ENCODE data around the gene P2RX6.

P2RX6 gene

DNA sequence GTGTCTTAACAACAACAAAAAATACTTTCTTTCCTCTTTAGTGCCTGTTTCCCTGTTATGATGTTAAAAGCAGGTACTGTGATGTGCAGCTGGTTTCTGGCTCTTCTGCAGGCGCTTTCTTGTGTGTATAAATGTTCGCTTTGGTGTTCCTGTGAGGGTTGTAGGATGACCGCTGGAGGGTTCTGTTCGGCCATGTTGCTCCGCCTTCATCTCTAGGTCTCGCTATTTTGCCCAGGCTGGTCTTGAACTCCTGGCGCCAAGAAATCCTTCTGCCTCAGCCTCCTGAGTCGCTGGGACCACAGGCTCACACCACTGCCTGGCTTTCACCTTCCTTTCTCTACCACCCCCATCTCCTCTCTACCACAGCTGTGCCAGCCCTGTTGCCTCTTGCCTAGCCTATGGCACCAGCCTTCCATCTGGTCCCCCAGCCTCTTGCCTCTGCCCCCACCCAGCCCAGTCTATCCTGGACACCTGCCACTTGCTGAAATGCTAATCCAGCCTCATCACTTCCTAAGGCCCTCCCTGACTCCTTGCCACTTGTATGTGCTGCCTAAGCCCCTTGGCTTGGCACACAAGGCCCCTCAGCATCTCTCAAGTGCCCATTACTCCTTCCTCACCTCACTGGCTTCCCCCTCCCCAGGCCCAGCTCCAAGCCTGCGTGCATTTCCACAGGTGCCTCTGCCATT lies 36.3 kb downstream of the P2RX6 start:
- H3K4me3 ChIP-seq (ENCODE audit: low read depth, low read length), result no peak overlapping the region
- in situ Hi-C loops (cut with HindIII; ENCODE audit: low sequenced_read_pairs), result no loop called here
- TF ChIP-seq, protein P1, sequence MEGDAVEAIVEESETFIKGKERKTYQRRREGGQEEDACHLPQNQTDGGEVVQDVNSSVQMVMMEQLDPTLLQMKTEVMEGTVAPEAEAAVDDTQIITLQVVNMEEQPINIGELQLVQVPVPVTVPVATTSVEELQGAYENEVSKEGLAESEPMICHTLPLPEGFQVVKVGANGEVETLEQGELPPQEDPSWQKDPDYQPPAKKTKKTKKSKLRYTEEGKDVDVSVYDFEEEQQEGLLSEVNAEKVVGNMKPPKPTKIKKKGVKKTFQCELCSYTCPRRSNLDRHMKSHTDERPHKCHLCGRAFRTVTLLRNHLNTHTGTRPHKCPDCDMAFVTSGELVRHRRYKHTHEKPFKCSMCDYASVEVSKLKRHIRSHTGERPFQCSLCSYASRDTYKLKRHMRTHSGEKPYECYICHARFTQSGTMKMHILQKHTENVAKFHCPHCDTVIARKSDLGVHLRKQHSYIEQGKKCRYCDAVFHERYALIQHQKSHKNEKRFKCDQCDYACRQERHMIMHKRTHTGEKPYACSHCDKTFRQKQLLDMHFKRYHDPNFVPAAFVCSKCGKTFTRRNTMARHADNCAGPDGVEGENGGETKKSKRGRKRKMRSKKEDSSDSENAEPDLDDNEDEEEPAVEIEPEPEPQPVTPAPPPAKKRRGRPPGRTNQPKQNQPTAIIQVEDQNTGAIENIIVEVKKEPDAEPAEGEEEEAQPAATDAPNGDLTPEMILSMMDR (IDR thresholded peaks at IDR 0.05; ENCODE audit: low read depth, low read length), result no peak
- no peak for DNase-seq (ENCODE audit: low read depth, low spot score)

GRCh38 chr22:21051831-21052400 lies 37.0 kb downstream of the P2RX6 start:
- no peak overlapping the region for H3K4me3 ChIP-seq (ENCODE audit: low read depth, low read length)
- in situ Hi-C loops (cut with HindIII; ENCODE audit: low sequenced_read_pairs), result no loop called here
- TF ChIP-seq, protein P1 (IDR thresholded peaks at IDR 0.05; ENCODE audit: low read depth, low read length), result no peak
- DNase-seq (ENCODE audit: low read depth, low spot score), result no peak

- DNase-seq (ENCODE audit: low read depth, low spot score), result no peak
- TF ChIP-seq, protein P1 (IDR thresholded peaks at IDR 0.05; ENCODE audit: low read depth, low read length), result no peak
- H3K4me3 ChIP-seq (ENCODE audit: low read depth, low read length), result no peak overlapping the region
- in situ Hi-C loops (cut with HindIII; ENCODE audit: low sequenced_read_pairs), result no loop called here
Measured at GRCh38 chr22:21052715-21053459, 37.9 kb downstream of the P2RX6 start.

DNA sequence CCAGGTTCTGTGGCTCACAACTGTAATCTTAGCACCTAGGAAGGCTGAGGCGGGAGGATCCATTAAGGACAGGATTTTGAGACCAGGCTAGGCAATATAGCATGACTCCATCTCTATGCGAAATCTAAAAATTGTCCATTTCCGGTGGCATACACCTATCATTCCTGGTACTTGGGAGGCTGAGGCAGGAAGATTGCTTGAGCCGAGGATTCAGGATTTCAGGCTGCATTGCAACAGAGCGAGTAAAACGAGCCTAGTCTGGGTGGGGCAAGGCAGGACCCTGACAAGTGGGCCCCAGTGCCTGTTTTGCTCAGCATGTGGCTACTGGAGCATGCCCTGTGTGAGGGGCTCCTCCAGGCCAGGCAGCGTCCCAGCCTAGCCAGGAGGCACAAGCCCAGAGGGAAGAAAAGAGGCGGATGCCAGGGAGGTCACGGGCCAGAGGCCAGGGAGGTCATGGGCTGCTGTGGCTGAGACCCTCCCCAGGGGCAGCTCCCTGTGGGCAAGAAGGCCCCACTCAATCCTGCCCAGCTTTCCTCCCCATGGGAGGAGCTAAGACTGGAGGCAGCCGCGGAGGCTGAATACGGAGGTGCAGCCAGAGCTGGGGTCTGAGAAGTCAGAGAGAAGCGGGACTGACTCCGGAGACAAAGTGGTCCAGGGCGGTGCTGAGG lies 39.2 kb downstream of the P2RX6 start:
- in situ Hi-C loops (cut with HindIII; ENCODE audit: low sequenced_read_pairs), result no loop called here
- no peak for DNase-seq (ENCODE audit: low read depth, low spot score)
- H3K4me3 ChIP-seq (ENCODE audit: low read depth, low read length), result no peak overlapping the region
- TF ChIP-seq, protein P1 (IDR thresholded peaks at IDR 0.05; ENCODE audit: low read depth, low read length), result no peak

DNA sequence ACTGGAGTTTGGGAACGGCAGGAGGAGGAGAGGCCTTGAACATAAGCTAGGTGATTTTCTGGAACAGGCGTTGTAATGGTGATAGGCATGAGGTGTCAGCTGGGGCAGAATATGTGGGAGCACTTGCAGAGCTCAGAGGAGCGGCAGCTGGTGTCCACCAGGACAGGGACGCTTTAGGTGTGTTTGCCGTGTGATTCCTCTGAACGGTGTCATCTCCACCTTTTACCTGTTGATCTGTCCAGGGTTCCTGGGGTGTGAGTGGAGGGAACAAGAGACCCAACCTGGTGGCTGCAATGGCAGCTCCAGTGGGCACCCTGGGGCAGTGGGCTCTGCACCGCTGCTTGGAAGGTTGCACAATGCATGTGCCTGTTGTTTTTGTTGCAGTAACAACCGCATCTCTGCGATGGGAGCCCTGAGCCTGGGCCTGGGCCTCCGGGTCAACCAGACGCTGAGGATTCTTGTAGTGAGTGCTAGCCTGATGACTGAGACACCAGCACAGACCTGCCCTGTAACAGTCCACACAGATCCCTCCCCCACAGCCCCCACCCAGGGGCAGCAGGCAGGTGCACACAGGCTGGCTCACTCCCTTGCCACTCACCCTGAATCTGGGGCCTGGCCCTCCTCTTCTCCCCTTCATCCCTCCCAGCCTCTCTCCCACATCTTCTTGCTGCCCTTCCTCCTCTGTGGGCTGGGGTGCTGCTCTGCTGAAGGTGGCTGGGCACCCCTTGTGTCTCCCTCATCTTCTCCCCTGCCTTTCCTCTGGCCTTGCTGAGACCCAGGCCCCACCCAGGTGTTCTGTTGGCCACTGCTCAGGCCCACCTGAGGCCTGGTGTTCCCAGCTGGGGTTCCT lies 40.0 kb downstream of the P2RX6 start:
- in situ Hi-C loops (cut with HindIII; ENCODE audit: low sequenced_read_pairs), result no loop called here
- no peak for DNase-seq (ENCODE audit: low read depth, low spot score)
- TF ChIP-seq, protein P1 (IDR thresholded peaks at IDR 0.05; ENCODE audit: low read depth, low read length), result no peak
- H3K4me3 ChIP-seq (ENCODE audit: low read depth, low read length), result no peak overlapping the region

DNA sequence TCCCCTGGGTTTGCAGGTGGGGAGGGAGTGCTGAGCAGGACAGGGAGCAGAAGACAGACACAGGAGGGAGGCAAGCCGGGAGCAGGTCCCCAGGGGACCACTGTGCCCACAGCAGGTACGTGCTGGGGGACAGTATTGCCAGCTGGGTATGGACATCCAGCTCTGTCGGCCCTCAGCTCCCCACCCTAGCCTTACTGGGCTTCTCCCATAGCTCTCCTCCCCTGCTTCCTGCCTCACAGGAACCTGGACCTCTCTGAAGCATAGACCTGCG lies 40.5 kb downstream of the P2RX6 start:
- in situ Hi-C loops (cut with HindIII; ENCODE audit: low sequenced_read_pairs), result no loop called here
- H3K4me3 ChIP-seq (ENCODE audit: low read depth, low read length), result no peak overlapping the region
- no peak for DNase-seq (ENCODE audit: low read depth, low spot score)
- TF ChIP-seq, protein P1 (IDR thresholded peaks at IDR 0.05; ENCODE audit: low read depth, low read length), result no peak

Data from astrocyte of the spinal cord (primary cell).